Measurements from ENCODE around the gene PNLIP.

The PNLIP gene

DNA sequence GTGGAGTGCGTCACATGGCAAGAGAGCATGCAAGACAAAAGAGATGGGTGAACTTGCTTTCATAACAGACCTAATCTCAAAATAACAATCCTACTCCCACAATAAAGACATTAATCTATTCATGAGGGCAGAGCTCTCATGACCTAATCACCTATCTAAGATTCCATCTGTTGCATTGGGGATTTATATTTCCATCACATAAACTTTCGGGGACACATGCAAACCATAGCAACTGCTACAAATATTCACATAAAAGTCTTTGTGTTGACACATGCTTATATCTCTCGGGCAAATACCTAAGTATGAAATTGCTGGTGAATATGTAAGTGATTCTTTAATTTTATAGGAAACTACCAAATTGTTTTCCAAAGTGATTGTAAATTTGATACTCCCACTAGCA lies 29.1 kb downstream of the PNLIP start:
- DNase-seq (ENCODE audit: low read depth in 4 of 4, low spot score in 1 of 4) = no peak

DNA sequence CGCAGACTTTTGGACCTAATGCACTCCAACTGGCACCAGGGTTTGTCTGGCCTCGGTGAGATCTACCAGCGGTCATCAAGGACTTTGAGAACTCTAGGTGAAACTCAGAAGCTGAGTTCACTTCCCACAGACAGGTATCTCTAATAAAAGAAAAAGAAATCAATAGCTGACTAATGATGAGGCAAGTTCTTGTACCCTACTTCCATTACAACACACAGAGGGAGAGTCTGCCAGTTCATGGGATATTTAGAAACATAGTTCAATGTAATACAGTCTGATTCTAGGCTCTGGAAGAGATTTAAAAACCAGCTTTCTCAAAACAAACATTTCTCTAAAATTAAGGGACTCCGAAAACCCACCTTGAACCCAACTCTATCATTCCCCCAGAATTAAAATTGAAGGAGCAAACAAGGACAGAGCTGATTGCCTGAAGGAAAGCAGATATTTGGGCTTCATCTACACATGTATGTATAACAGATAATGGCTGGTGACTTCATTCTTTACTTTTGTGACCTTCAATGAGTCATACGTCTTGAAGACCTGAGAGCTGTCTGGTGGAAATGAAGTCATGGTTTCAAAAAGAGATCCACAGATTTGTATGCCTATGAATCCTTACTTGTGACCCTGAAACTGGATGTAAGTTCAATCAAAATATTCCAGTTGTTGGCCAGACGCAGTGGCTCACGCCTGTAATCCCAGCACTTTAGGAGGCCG lies 42.3 kb downstream of the PNLIP start:
- no peak for DNase-seq (ENCODE audit: low read depth in 4 of 4, low spot score in 1 of 4)

DNA sequence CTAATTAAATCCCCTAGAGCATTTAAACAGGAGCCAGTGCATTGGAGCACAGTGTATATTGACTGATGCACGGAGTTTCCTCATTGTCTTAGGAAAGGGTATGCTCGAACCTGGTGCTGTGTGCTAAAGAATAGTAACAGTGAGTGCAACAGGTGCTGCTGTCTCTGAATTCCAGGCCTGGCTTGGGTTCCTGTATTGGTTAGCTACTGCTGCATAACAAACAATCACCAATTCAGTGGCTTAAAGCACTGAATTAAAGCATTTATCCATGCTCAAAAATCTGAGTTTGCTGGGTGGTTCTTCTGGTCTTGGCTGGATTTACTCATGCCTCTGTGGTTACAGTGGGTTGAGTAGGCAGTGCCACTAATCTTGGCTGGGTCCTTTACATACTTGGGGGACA lies 43.3 kb downstream of the PNLIP start:
- no peak for DNase-seq (ENCODE audit: low read depth in 4 of 4, low spot score in 1 of 4)

DNA sequence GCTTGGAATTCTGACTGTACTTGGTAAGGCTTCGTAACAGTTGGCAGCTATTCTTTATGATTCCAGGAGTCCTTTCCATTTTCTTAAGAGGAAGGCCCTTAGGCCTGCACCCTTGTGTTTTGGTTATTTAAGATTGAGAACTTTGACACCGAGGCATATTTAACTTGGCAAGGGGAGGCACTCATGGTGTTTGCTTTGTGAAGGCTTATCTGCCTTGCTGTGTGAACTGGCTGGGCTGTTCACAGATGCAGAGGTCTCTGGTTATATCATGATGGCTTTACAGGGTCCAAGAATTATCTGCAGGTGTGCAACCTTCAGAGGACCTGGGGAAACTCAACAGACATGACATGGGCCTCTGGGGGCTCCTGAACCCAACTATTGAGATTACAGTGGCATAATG lies 44.2 kb downstream of the PNLIP start:
- no peak for DNase-seq (ENCODE audit: low read depth in 4 of 4, low spot score in 1 of 4)

DNA sequence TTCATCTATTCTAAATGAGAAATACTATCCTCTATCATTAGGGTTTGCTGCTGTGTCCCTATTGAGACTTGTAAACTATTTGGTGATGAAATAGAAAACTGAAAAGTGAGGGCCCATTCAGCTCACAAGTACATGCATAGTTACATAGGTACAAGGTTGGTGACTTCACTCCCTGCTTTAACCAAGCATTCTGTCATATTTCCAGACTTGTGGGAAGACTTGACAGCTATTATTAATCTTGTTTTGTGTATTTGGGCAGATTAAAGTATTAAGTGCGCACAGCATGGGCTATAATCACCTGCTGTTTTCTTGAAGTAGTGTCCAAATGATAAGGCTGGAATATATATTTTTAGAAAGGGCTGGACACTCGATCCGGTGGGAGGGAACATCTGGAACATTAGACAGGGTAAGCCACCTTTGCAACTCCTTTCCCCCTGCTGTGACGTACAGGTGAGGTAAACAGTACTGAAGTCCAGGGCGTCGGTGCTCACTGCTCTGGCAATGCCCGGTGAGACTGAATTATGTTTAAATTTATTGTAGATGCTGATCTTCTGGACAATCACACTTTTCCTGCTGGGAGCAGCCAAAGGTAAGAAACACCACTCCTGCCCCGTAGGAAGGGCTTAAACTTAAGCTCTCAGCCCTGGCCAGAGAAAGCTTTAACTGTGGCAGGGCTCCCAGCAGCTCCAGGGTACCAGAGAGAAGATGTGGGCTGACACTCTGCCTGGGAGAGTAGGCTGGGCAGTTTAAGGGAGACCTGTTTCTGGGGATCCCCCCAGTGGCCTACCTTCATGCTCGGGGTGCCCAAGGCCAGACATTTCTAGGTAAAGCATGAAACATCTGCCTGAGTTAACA lies 45.1 kb downstream of the PNLIP start, which contains the start of gene PNLIPRP1:
TSS of gene PNLIPRP1 (plus strand) at position 370 of the 855 bp plus-strand sequence. CDS start at position 541, 171 bp downstream.
- DNase-seq (ENCODE audit: low read depth in 4 of 4, low spot score in 1 of 4) = no peak

DNA sequence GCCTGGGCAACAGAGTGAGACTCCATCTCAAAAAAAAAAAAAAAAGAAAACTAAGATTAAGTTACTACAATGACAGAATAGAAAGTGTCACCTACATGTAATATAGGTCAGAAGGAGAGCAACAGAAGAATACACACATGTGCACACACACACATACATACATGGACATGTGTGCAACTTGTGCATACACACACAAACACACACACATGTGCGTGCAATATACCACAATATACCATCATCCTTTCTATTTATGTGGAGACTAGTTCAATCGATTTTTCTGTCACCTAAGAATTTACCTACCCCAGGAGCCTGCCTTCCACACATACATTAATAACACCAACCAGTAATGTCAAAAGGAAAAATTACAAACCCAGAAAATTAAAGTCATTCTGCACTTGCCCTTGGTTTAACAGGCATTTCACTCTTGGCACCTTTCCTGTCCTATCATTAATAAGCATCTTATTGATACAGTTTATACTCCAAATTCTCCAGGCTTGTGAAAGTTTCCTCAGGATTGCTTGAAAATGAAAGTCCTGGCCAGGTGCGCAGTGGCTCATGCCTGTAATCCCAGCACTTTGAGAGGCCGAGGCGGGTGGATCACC lies 47.5 kb downstream of the PNLIP start:
- DNase-seq (ENCODE audit: low read depth in 4 of 4, low spot score in 1 of 4) = no peak

DNA sequence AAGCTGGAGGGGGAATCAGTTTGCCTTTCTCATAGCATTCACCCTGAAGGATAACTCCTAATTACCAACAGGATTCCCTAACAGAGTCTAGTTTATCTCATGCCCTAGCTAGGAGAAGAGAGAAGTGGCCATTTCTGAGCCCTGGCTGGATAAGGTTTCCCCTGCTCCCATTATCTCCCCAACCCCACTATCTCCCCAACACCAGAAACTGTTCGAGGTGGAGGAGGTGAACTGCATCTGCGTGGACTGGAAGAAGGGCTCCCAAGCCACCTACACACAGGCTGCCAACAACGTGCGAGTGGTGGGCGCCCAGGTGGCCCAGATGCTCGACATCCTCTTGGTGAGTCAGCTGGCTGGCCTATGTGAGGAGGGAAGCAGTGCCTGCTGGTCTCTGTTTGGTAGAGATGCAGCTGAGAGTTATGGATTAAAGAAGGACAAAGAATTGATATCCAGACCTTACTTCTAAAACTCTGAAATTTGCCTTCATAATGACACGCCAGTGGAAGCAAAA lies 48.8 kb downstream of the PNLIP start:
- DNase-seq (ENCODE audit: low read depth in 4 of 4, low spot score in 1 of 4) = no peak

DNA sequence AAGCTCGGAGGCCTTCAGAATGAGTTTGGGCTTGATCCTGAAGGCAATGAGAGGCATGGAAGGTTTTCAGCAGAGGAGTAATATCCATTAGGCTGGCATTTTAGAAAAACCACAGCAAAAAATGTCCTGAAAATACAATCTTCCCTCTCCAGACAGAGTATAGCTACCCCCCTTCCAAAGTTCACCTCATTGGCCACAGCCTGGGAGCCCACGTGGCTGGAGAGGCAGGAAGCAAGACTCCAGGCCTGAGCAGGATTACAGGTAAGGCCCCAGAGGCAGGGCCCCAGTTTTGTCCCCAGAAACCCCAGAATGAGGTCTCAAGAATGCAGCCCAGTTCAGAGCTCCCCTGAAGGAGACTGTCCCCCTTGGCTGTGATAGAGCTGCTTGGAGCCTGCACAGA lies 50.3 kb downstream of the PNLIP start:
- DNase-seq (ENCODE audit: low read depth in 4 of 4, low spot score in 1 of 4) = no peak

DNA sequence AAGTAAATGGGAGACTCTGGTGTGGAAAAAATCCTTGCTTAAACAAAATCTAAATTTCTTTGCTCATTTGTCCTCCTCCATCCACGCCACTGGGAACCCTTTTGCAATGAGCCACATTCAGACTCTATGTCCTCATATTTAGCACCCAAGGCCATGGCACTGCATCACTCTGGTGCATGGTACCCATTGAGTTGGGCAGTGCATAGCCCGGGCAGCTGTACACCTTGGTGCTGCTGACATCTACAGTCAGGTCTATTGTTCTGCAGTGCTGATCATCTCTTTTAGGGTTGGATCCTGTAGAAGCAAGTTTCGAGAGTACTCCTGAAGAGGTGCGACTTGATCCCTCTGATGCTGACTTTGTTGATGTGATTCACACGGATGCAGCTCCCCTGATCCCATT lies 51.8 kb downstream of the PNLIP start:
- DNase-seq (ENCODE audit: low read depth in 4 of 4, low spot score in 1 of 4) = no peak

DNA sequence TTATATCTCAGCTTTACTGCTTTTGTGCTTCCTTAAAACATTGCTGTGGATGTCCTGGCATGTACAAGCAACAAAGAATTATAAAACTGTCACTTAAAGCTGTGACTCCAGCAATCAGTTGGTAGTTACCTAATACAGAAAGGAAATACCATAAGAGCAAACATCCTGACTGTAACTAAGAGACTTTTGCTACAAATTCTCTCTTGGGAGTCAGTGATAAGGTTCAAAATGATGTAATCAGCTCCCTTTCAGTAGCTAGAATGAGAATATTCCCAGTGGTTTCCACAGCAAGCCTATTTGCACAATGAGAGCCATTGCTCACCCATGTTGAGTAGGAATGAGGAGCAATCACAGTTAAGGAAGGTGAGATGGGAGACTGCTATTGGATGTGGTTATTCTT lies 52.6 kb downstream of the PNLIP start:
- no peak for DNase-seq (ENCODE audit: low read depth in 4 of 4, low spot score in 1 of 4)

DNA sequence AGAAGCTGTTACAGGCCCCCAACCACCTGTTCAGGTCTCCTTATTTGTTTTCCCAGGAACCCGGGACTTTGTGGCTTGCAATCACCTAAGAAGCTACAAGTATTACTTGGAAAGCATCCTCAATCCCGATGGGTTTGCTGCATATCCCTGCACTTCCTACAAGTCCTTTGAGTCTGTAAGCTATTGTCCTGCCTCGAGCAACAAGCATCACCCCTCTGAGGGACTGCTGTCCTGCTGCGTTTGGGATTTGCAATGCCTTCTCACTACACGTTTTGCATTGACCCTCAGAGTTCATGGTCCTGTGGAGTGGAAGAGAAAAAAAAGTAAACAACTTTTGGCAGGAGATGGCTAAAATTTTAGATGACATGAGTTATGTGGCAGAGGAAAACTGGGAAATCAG lies 54.3 kb downstream of the PNLIP start:
- no peak for DNase-seq (ENCODE audit: low read depth in 4 of 4, low spot score in 1 of 4)

DNA sequence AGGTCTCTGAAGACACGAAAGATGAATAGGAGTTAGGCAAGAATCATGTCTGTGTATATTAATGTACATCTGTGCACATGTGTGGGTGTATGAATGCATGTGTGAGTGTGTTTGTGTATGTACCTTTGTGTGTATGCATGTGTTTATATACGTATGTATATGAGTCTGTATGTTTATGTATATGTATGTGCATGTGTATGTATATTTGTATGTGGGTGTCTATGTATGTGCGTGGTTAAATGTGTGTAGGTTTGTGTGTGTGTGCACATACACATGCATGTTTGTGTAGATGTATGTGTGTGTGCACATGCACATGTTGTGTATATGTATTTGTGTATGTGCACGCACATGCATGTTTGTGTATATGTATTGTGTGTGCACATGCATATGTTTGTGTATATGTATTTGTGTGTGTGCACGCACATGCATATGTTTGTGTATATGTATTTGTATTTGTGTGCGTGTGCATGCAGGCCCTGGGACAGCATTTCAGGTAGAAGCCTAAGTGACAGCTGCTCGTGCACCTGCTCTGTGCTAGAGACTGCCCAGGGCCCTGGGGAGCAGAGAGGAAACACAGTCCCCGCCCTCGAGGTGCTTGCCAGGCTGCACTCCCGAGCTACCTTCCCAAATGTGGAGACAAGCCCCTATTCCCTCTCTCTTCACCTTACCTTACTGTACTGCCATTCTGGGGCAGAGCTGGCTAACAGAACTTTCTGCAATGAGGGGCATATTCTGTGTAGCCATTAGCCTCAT lies 57.1 kb downstream of the PNLIP start:
- DNase-seq (ENCODE audit: low read depth in 4 of 4, low spot score in 1 of 4) = no peak

DNA sequence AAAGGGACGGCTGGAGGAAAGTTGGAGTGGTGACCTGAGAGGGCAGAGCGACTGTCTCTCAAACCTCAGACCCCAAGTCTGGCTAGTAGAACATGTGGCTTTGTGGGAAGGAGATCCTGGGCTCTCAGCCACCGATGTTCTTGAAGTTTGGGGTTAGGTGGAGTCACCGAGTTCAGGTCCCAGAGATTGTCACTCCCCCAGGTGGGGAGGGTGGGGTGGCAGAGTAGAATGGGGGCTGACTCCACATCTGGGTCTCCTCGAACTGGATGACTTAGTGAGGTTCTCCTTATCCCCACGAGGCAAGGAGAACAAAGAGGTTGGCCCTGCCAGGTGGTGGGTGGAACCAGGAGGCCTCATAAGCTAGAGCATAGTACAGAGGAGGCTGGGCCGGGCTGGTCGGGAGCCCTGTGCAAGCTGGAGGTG lies 60.3 kb downstream of the PNLIP start:
- DNase-seq (ENCODE audit: low read depth in 4 of 4, low spot score in 1 of 4) = no peak

DNA sequence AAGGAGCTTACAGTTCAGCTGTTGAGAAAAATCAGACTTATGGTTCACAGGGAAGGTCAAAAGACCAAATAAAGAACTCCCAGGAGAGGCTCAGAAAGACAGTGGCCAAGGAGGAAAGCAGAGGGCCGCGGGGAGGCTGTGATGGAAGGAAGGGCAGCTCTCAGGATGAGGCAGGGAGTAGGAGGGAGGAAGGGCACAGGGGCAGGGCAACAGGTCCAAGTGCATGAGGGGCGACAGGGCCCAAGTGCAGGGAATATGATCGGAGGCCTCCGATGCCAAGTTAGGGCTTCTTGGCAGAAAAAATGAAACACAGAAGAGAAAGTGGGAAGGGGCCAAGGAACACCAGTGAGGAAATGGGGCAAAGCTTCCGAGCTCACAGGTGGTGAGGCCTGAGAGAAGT lies 61.6 kb downstream of the PNLIP start:
- no peak for DNase-seq (ENCODE audit: low read depth in 4 of 4, low spot score in 1 of 4)

DNA sequence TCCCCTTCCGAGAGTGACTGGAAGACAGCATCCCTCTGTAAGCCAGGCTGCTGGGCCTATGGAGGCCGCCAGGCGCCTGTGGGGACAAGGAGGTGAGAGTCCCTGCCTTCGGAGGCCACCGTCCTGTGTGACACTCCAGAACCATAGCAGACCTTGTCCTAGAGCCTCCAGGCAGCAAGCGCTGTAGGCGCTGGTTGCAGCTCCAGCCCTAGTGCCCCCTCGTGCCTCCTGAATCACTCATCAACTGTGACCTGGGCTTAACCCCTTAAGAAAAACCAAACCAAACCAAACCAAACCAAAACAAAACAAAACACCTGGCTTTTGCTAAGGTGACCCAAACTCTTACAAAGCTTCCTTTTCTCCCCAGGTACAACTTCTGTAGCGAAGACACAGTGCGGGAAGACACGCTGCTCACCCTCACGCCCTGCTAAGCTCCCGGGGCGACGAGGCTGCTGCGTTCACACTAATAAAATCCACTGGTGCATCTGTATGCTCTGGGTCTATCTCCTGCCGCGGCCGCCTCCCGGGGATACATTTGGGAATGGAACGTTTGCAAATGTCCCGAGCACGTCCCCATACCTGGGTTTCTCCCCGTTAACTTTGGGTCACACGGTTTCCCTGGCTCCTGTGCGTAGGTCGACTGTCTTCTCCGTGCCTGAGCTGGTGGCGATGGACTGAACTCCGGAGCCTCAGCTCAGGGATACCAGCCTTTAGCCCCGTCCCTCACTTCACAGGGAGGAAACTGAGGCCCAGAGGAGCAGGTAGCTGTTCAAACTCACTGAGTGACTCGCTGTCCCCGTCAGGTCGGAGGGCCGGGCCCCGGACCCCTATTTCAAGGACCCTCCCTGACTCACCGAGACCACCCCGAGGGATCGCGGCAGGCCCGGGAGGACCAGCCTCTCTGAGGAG lies 63.2 kb downstream of the PNLIP start:
- no peak for DNase-seq (ENCODE audit: low read depth in 4 of 4, low spot score in 1 of 4)

DNA sequence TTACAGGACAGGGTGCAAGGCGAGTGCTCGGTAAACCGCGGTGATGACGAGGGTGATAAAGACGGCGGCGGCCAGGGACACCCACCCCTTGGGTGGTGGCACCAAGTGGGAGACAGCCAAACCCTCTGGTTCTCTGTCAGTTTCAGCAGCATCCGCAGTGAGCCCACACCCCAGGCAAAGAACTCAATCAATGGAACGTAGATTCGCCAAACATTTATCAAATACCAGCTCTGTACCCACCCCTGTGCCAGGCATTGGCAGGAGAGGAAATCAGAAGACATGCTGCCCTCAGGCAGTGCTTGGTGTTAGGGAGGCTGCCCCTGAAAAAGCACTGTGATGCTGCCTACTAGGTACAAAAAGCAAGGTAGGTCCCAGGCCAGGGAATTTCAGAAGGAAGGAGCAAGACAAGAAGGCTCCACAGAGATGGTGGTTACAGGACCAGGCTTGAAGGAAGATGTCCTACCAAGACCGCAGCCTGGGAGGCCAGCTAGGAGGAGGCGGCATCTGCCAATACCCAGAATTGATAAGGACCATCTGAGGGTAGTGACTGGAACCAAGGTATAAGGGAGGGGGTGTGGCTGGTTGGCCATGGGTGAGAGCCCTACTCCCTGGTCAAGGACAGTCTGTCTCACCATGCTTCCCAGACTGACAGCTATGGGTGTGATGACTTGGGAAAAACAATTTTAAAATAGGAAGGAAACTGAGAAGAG lies 64.9 kb downstream of the PNLIP start:
- DNase-seq (ENCODE audit: low read depth in 4 of 4, low spot score in 1 of 4) = no peak

DNA sequence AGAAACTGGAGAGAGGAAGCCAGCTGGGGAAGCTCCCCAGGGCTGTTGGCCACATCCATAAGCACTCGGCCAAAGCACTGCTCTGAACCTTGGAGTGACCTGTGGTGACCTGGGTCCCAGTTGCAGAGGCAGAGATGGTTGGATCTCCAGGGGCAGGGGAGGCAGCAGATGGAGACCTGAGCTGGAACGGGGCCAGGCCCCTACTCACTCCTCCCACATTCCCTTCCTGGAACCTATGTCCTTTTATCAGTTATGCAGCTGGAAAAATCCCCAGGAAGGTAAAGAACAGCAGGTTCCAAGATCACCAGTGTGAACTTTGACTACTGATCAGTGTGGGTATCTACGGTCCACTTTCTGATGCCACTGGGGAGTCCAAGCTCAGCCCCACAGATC lies 65.4 kb downstream of the PNLIP start:
- no peak for DNase-seq (ENCODE audit: low read depth in 4 of 4, low spot score in 1 of 4)

DNA sequence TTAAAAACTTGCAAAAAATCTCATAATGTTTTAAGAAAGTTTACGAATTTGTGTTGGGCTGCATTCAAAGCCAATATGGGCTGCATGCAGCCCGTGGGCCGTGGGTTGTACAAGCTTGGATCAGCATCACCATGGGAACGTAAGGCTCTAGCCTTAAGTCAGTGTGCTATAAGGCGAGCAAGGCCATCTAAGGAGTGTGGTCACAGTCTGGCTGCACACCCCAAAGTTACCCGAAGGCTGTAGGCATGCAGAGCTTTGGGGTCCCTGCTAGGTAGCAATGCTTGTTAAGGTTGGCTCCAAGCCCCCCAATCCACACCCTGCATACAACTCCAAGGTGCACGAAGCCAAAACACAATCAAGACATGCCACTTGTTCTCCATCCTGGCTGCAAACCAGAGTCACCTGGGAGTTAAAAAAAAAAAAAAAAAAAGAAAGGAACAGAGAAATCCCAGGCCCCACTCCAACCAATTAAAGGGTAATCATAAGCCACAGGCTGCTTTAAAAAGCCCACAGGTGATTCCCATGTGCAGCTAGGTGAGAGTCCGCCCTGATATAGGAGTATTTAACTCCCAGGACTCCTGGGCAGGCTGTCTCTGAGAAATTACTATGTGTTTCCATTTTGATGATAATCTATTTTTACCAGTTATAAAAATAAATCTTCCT lies 66.5 kb downstream of the PNLIP start:
- no peak for DNase-seq (ENCODE audit: low read depth in 4 of 4, low spot score in 1 of 4)

DNA sequence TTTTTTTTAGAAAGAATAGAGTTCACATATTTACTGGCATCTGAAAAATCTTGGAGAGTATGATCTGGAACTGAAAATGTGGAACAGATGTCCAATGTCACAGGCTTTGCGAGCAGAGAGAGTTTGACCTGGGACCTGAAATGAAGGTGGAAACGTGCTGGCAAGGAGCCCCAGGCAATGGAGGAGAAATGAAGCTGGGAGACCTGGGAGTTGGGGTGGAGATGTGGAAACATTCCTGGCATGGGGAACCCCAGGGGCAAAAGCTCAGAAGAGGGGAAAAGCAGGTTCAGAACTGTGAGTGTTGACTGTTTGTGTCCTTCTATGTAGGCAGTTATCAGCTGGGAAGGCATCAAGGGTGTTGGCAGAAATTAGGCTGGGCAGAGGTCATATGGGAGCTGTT lies 67.7 kb downstream of the PNLIP start:
- DNase-seq (ENCODE audit: low read depth in 4 of 4, low spot score in 1 of 4) = no peak
